Psoas muscle (tissue), 8 donors: ENCODE measurements around the gene DHRS1. TPM values are rescaled to one million over a fixed set of nuclear protein-coding genes. Genes with fewer than 3 reads are reported as not detected.

Source experiments
- ATAC-seq, 4 donors: fragments of 200-7000 bp; cut with Tn5 transposase; one replicate each; pipeline ENCODE4 v1.9.1; 2020; ENCODE audit warnings: moderate library complexity in 3 of 4, mild to moderate bottlenecking in 2 of 4
- DNase-seq, 2 donors: peaks; one replicate each; pipeline ENCODE4 v3.0.0-alpha.2; 2020
- H3K27ac ChIP-seq: fragments of 200-600 bp; one replicate; pipeline ENCODE4 v1.8.0; 2022
- H3K27me3 ChIP-seq, 3 donors: fragments of 200-600 bp in 1 of 3; one replicate each; pipeline versions ENCODE4 v1.6.1 to v1.8.0; 2013 to 2022; ENCODE audit warnings: low read length in 2 of 3, mild to moderate bottlenecking in 2 of 3, moderate library complexity in 1 of 3; ENCODE audit not compliant: insufficient read depth in 3 of 3
- H3K36me3 ChIP-seq, 2 donors: fragments of 200-600 bp in 1 of 2; one replicate each; pipeline versions ENCODE4 v1.6.1 to v1.8.0; 2013 to 2022; ENCODE audit warnings: low read depth in 1 of 2, mild to moderate bottlenecking in 1 of 2, moderate library complexity in 1 of 2; ENCODE audit not compliant: insufficient read depth in 1 of 2
- H3K4me1 ChIP-seq: fragments of 200-600 bp; one replicate; pipeline ENCODE4 v1.8.0; 2022
- H3K4me3 ChIP-seq: fragments of 200-600 bp; one replicate; pipeline ENCODE4 v1.8.0; 2022; ENCODE audit warnings: mild to moderate bottlenecking
- H3K9me3 ChIP-seq: fragments of 200-600 bp; one replicate; pipeline ENCODE4 v1.8.0; 2022
- CTCF ChIP-seq: fragments of 200-600 bp; IDR thresholded peaks from one replicate; pipeline ENCODE4 v1.8.0; 2022; ENCODE audit warnings: antibody characterized with exemption
- WGBS, 3 donors: extraction: QIAGEN DNeasy Blood & Tissue Kit; methylation state at CpG; one replicate each; pipeline versions ENCODE4 v1.1.6 to v1.1.7; 2013; 5-methylcytosine and 5-hydroxymethylcytosine counted together
- intact Hi-C, 2 donors: fragments of 100-400 bp; cut with DNase I; formaldehyde crosslinking; loops; one replicate each; pipeline versions ENCODE4 v1.11.0 to v1.14.2; 2022
- polyA plus RNA-seq, 3 donors: library from polyadenylated mRNA; stranded (reverse); fragments of 200-250 nt; gene quantifications; one replicate each; pipeline ENCODE4 v1.2.3, GENCODE V29; 2013
- total RNA-seq, 4 donors: library from RNA; stranded (reverse); fragmentation: NEBNext Ultra II Directional in 2 of 4; extraction: Animal tissue kit (Norgen Biotek cat#: 25700) in 2 of 4; gene quantifications; one replicate each; pipeline versions ENCODE4 v1.2.1 to v1.2.4, GENCODE V29; 2021 to 2023
- donor health status: healthy with polysubstance abuse.
- donor health status: DM: no; HTN: no; CAD: no; lungs with moderate emphysema.
- donor health status: Bipolar disorder and iron deficiency.
- donor health status: healthy.
- donor health status: DM: yes; HTN: yes; CAD: no.
- donor health status: DM: no; HTN: no; CAD: no.
- donor health status: DM: no; HTN: no; CAD: no.
- donor health status: DM: yes; HTN: yes; CAD: no.

Gene DHRS1
- total and polyA plus RNA-seq, 7 donors, result 1.5 to 6.4 (median 3.1) TPM

GRCh38 chr14:24298892-24299254 lies 707 bp downstream of the DHRS1 start:
- intact Hi-C loops, result loop anchor here in 1 of 2 donors (2.0 kb wide), 1 partner anchor 54 kb away; no protein-coding TSS in a partner anchor
- DNase-seq, result no peak
- 48 to 50% (median 48%) methylated on average over 7 of the region's 7 CpGs for WGBS, 3 donors

GRCh38 chr14:24297190-24297964 lies 2.2 kb downstream of the DHRS1 start:
- Histone ChIP-seq H3K36me3 (peaks cover 0 to 44% of the 10 kb centered on the region in 2 donors), H3K9me3 (no peaks in the 10 kb centered on the region), H3K27me3 (no peaks in the 10 kb centered on the region), H3K4me1 (peaks cover 27% of the 10 kb centered on the region), H3K27ac (peak overlapping the region; percentile 20), H3K4me3 (no peak overlapping the region)
- ATAC-seq (no peak), DNase-seq (no peak)
- TF ChIP-seq CTCF, result peak; percentile 19
- WGBS, 3 donors, result 55 to 59% (median 56%) methylated on average over 5 of the region's 5 CpGs
- intact Hi-C loops, result no loop called here

More at GRCh38 chr14:24298892-24299254, 707 bp downstream of the DHRS1 start:
- Histone ChIP-seq H3K27me3 (no peaks in the 10 kb centered on the region), H3K36me3 (peaks cover 0 to 53% of the 10 kb centered on the region in 2 donors), H3K4me3 (peak overlapping the region; percentile 98), H3K27ac (peak overlapping the region; percentile 90), H3K9me3 (no peaks in the 10 kb centered on the region), H3K4me1 (peaks cover 27% of the 10 kb centered on the region)
- no peak for TF ChIP-seq CTCF
- ATAC-seq, result peak in 3 of 4 donors; percentile 29 to 38 (median 36)

- intact Hi-C loops, result loop anchor here in 1 of 2 donors (1.0 kb wide), 1 partner anchor 53 kb away; no protein-coding TSS in a partner anchor
- H3K36me3 ChIP-seq, result peaks cover 0 to 44% of the 10 kb centered on the region in 2 donors
These were observed 3.0 kb downstream of the DHRS1 start for GRCh38 chr14:24296341-24297157.

GRCh38 chr14:24293525-24293924 lies 6.1 kb downstream of the DHRS1 start:
- H3K9me3 ChIP-seq, result no peaks in the 10 kb centered on the region
- no peak for DNase-seq
- no peak for ATAC-seq
- WGBS, 3 donors, result 96 to 97% (median 96%) methylated on average over 2 of the region's 2 CpGs
- no peak for TF ChIP-seq CTCF
- H3K4me3 ChIP-seq, result no peak overlapping the region
- peaks cover 8% of the 10 kb centered on the region for H3K4me1 ChIP-seq
- H3K36me3 ChIP-seq, result peaks cover 0 to 59% of the 10 kb centered on the region in 2 donors
- no peak overlapping the region for H3K27ac ChIP-seq
- intact Hi-C loops, result no loop called here
- no peaks in the 10 kb centered on the region for H3K27me3 ChIP-seq

More at GRCh38 chr14:24296341-24297157, 3.0 kb downstream of the DHRS1 start:
- Histone ChIP-seq H3K4me1 (peaks cover 27% of the 10 kb centered on the region), H3K4me3 (no peak overlapping the region), H3K27ac (no peak overlapping the region), H3K27me3 (no peaks in the 10 kb centered on the region), H3K9me3 (no peaks in the 10 kb centered on the region)
- TF ChIP-seq CTCF, result peak; percentile 68
- WGBS, 3 donors, result 54 to 60% (median 60%) methylated on average over 12 of the region's 12 CpGs
- peak; percentile 61 to 70 (median 68) for ATAC-seq
- peak; percentile 56 to 67 for DNase-seq
